GM12892 (cell line): ENCODE data around the gene SDHAF2.

Experiments used
- POLR2A ChIP-seq: IDR thresholded peaks from 2 replicates; pipeline ENCODE4 v1.6.1; 2011; ENCODE audit warnings: low read depth, low read length, control low read depth
- TAF1 ChIP-seq: IDR thresholded peaks from 2 replicates; pipeline ENCODE4 v1.6.1; 2011; ENCODE audit warnings: low read depth, mild to moderate bottlenecking, control low read depth, low read length, borderline replicate concordance

DNA sequence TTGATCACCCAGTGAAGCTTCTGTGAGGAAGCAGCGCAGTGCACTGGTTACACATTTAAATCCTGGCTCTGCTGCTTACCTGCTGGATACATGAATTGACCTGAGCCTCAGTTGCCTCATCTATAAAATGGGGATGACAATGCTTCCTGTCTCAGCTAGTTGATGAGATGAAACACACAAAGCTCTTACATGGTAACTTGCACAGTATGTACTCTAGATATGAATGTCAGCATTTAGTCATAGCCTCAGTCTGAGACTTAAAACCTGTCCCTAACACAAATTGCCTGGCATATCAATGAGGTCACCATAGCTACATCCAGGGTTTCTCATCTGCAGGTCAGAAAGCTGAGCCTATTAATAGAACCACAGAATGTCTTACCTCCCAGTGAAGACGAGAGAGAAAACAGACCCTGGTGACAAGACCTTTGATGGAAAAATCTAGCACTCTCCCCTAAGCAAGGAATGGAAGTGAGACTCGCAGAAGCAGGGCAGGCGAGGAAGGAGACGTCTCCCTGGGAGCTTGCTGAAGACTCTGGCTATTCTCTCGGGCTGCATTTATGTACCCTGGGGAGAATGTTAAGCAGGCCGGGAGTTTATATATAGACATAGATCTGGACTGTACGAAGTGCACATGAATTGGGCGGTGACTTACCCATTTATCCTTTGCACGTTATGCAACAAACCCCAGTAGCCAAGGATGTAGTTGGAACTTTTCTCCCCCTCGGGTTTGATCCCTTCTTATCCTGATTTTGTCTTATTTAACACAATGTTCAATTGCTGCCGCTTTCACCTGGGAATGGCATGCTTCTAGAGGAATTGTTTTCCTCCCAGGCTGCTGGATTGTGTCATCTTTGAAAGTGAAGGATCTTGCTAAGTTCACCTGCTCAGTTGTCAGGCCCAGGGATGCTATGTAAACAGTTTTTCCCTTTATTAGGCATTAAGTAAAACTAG, 18.0 kb downstream of the SDHAF2 start:
- TF ChIP-seq POLR2A (no peak), TAF1 (no peak)
